Measurements from ENCODE around the gene TMEM131. TPM values are rescaled to one million over a fixed set of nuclear protein-coding genes. Genes with fewer than 3 reads are reported as not detected.

TMEM131 gene
- total RNA-seq, 1 donor from 2014 or later: 35.3 TPM

- H3K4me1 ChIP-seq (ENCODE audit: insufficient read depth, low read length): peaks cover 2% of the 10 kb centered on the region
- no peaks in the 10 kb centered on the region for H3K79me2 ChIP-seq (ENCODE audit: insufficient read depth, low read length)
- no peak overlapping the region for H2AFZ ChIP-seq (ENCODE audit: low read depth, low read length)
- DNase-seq (ENCODE audit: low read depth) (no peak), FAIRE-seq (no peak)
- H3K9me3 ChIP-seq (ENCODE audit: insufficient read depth, low read depth, low read length): no peaks in the 10 kb centered on the region
- no peak overlapping the region for H3K9ac ChIP-seq (ENCODE audit: low read length)
- Mint-ChIP-seq H3K4me3 (ENCODE audit: unreplicated experiment) (no peak overlapping the region), H3K36me3 (ENCODE audit: low read depth, unreplicated experiment) (peaks cover 22% of the 10 kb centered on the region), H3K27me3 (ENCODE audit: low read depth, unreplicated experiment) (no peaks in the 10 kb centered on the region), H3K27ac (ENCODE audit: unreplicated experiment) (no peak overlapping the region), H3K9me3 (ENCODE audit: unreplicated experiment) (no peaks in the 10 kb centered on the region), H3K4me1 (ENCODE audit: low read depth, unreplicated experiment) (peaks cover 5% of the 10 kb centered on the region)
- no peak overlapping the region for H3K27ac ChIP-seq (ENCODE audit: low read depth, low read length)
- no peak overlapping the region for H3K4me2 ChIP-seq (ENCODE audit: low read length)
- H3K27me3 ChIP-seq (ENCODE audit: insufficient read depth, low read length): no peaks in the 10 kb centered on the region
- no peak for TF ChIP-seq EZH2 (IDR thresholded peaks at IDR 0.05; ENCODE audit: insufficient read depth, low read length)
- no peak for TF ChIP-seq CTCF (IDR thresholded peaks at IDR 0.05; ENCODE audit: insufficient read depth, low read depth, low read length)
- peaks cover 10% of the 10 kb centered on the region for H3K36me3 ChIP-seq (ENCODE audit: insufficient read depth, low read length)
- no peak overlapping the region for H3K4me3 ChIP-seq (ENCODE audit: insufficient read depth, low read depth, low read length)
- no peaks in the 10 kb centered on the region for H4K20me1 ChIP-seq (ENCODE audit: insufficient read depth, low read length)
These were observed 231.0 kb downstream of the TMEM131 start for GRCh38 chr2:97764559-97765263.

GRCh38 chr2:97763176-97763845, 232.4 kb downstream of the TMEM131 start:
- H3K4me3 Mint-ChIP-seq (ENCODE audit: unreplicated experiment): no peak overlapping the region
- H3K9me3 Mint-ChIP-seq (ENCODE audit: unreplicated experiment): no peaks in the 10 kb centered on the region
- Histone ChIP-seq H3K27me3 (ENCODE audit: insufficient read depth, low read length) (no peaks in the 10 kb centered on the region), H2AFZ (ENCODE audit: low read depth, low read length) (no peak overlapping the region), H3K4me2 (ENCODE audit: low read length) (no peak overlapping the region), H3K79me2 (ENCODE audit: insufficient read depth, low read length) (no peaks in the 10 kb centered on the region), H4K20me1 (ENCODE audit: insufficient read depth, low read length) (no peaks in the 10 kb centered on the region), H3K4me3 (ENCODE audit: insufficient read depth, low read depth, low read length) (no peak overlapping the region), H3K9me3 (ENCODE audit: insufficient read depth, low read depth, low read length) (no peaks in the 10 kb centered on the region), H3K4me1 (ENCODE audit: insufficient read depth, low read length) (no peaks in the 10 kb centered on the region), H3K9ac (ENCODE audit: low read length) (no peak overlapping the region), H3K36me3 (ENCODE audit: insufficient read depth, low read length) (peaks cover 16% of the 10 kb centered on the region), H3K27ac (ENCODE audit: low read depth, low read length) (no peak overlapping the region)
- H3K4me1 Mint-ChIP-seq (ENCODE audit: low read depth, unreplicated experiment): peaks cover 5% of the 10 kb centered on the region
- no peak for DNase-seq (ENCODE audit: low read depth)
- TF ChIP-seq CTCF (IDR thresholded peaks at IDR 0.05; ENCODE audit: insufficient read depth, low read depth, low read length): no peak
- TF ChIP-seq EZH2 (IDR thresholded peaks at IDR 0.05; ENCODE audit: insufficient read depth, low read length): no peak
- no peak overlapping the region for H3K27ac Mint-ChIP-seq (ENCODE audit: unreplicated experiment)
- no peaks in the 10 kb centered on the region for H3K27me3 Mint-ChIP-seq (ENCODE audit: low read depth, unreplicated experiment)
- no peak for FAIRE-seq
- peaks cover 28% of the 10 kb centered on the region for H3K36me3 Mint-ChIP-seq (ENCODE audit: low read depth, unreplicated experiment)

- Mint-ChIP-seq H3K27ac (ENCODE audit: unreplicated experiment) (no peak overlapping the region), H3K36me3 (ENCODE audit: low read depth, unreplicated experiment) (peaks cover 33% of the 10 kb centered on the region), H3K4me1 (ENCODE audit: low read depth, unreplicated experiment) (peaks cover 5% of the 10 kb centered on the region), H3K27me3 (ENCODE audit: low read depth, unreplicated experiment) (no peaks in the 10 kb centered on the region), H3K4me3 (ENCODE audit: unreplicated experiment) (no peak overlapping the region), H3K9me3 (ENCODE audit: unreplicated experiment) (no peaks in the 10 kb centered on the region)
- H3K4me3 ChIP-seq (ENCODE audit: insufficient read depth, low read depth, low read length): no peak overlapping the region
- H3K36me3 ChIP-seq (ENCODE audit: insufficient read depth, low read length): peaks cover 21% of the 10 kb centered on the region
- no peak overlapping the region for H2AFZ ChIP-seq (ENCODE audit: low read depth, low read length)
- no peaks in the 10 kb centered on the region for H3K4me1 ChIP-seq (ENCODE audit: insufficient read depth, low read length)
- no peak overlapping the region for H3K9ac ChIP-seq (ENCODE audit: low read length)
- H3K27me3 ChIP-seq (ENCODE audit: insufficient read depth, low read length): no peaks in the 10 kb centered on the region
- peaks cover 4% of the 10 kb centered on the region for H4K20me1 ChIP-seq (ENCODE audit: insufficient read depth, low read length)
- H3K27ac ChIP-seq (ENCODE audit: low read depth, low read length): no peak overlapping the region
- TF ChIP-seq CTCF (IDR thresholded peaks at IDR 0.05; ENCODE audit: insufficient read depth, low read depth, low read length): no peak
- no peak for TF ChIP-seq EZH2 (IDR thresholded peaks at IDR 0.05; ENCODE audit: insufficient read depth, low read length)
- H3K9me3 ChIP-seq (ENCODE audit: insufficient read depth, low read depth, low read length): no peaks in the 10 kb centered on the region
- FAIRE-seq: no peak
- no peak for DNase-seq (ENCODE audit: low read depth)
- H3K79me2 ChIP-seq (ENCODE audit: insufficient read depth, low read length): no peaks in the 10 kb centered on the region
- no peak overlapping the region for H3K4me2 ChIP-seq (ENCODE audit: low read length)
These were observed 234.6 kb downstream of the TMEM131 start for GRCh38 chr2:97761192-97761591.

All from astrocyte (in vitro differentiated cells and primary cell).